DOHH2 (cell line): Measurements from ENCODE around the gene IL10RA.

Experiments used
- H3F3A ChIP-seq: fragments of 200-600 bp; sonication (generic), shearing (Covaris generic); 2 replicates; pipeline ENCODE4 v1.6.0; 2016; ENCODE audit warnings: antibody characterized with exemption, mild to moderate bottlenecking; ENCODE audit not compliant: control insufficient read depth, insufficient read depth
- H3K27ac ChIP-seq: fragments of 200-600 bp; sonication (generic); 2 replicates; pipeline ENCODE4 v1.5.1; 2014; ENCODE audit warnings: low read depth, mild to moderate bottlenecking, low read length, moderate library complexity
- H3K27me3 ChIP-seq: fragments of 200-600 bp; sonication (generic); 2 replicates; pipeline ENCODE4 v1.6.1; 2014; ENCODE audit warnings: mild to moderate bottlenecking, low read length, mixed read lengths; ENCODE audit not compliant: control insufficient read depth
- H3K36me3 ChIP-seq: fragments of 200-600 bp; sonication (generic); 2 replicates; pipeline ENCODE4 v1.6.1; 2014; ENCODE audit warnings: mild to moderate bottlenecking, low read length, moderate library complexity, mixed read lengths; ENCODE audit not compliant: control insufficient read depth
- H3K4me1 ChIP-seq: fragments of 200-600 bp; sonication (generic); 2 replicates; pipeline ENCODE4 v1.6.1; 2014; ENCODE audit warnings: mild to moderate bottlenecking, low read length, mixed read lengths; ENCODE audit not compliant: control insufficient read depth
- H3K4me2 ChIP-seq: fragments of 200-600 bp; sonication (generic); 2 replicates; pipeline ENCODE4 v1.6.0; 2014; ENCODE audit warnings: mild to moderate bottlenecking, low read length, moderate library complexity
- H3K4me3 ChIP-seq: fragments of 200-600 bp; sonication (generic); 2 replicates; pipeline ENCODE4 v1.5.1; 2014; ENCODE audit warnings: mild to moderate bottlenecking, low read length, mixed read lengths
- H3K79me2 ChIP-seq: fragments of 200-600 bp; sonication (generic); 2 replicates; pipeline ENCODE4 v1.6.1; 2014; ENCODE audit warnings: mild to moderate bottlenecking, low read length, mixed read lengths; ENCODE audit not compliant: control insufficient read depth
- H3K9me2 ChIP-seq: fragments of 200-600 bp; sonication (generic); replicated peaks from 2 replicates; pipeline ENCODE4 v1.6.1; 2014; ENCODE audit warnings: mild to moderate bottlenecking, low read length, mixed read lengths; ENCODE audit not compliant: control insufficient read depth
- H3K9me3 ChIP-seq: fragments of 200-600 bp; sonication (generic); 2 replicates; pipeline ENCODE4 v1.6.1; 2014; ENCODE audit warnings: antibody characterized with exemption, low read length, mixed read lengths; ENCODE audit not compliant: control insufficient read depth, insufficient read depth
- H4K20me1 ChIP-seq: fragments of 200-600 bp; sonication (generic); 2 replicates; pipeline ENCODE4 v1.6.0; 2014; ENCODE audit warnings: low read depth, mild to moderate bottlenecking, antibody characterized with exemption, low read length, moderate library complexity; ENCODE audit not compliant: control insufficient read depth, insufficient read depth
- CTCF ChIP-seq: fragments of 200-600 bp; sonication (generic); IDR thresholded peaks from one replicate; pipeline ENCODE4 v1.5.1; 2014; ENCODE audit warnings: antibody characterized with exemption, mild to moderate bottlenecking, low read depth, low read length; ENCODE audit not compliant: poor library complexity, severe bottlenecking
- EZH2phosphoT487 ChIP-seq: fragments of 200-600 bp; sonication (generic); IDR thresholded peaks from 2 replicates; pipeline ENCODE4 v1.6.1; 2017; ENCODE audit warnings: borderline replicate concordance, mild to moderate bottlenecking, antibody characterized with exemption, low read length, moderate library complexity, mixed read lengths

The IL10RA gene

GRCh38 chr11:117993988-117994745 is 8.0 kb downstream of the IL10RA start:
- H3K36me3 ChIP-seq = peaks cover 100% of the 10 kb centered on the region
- peaks cover 75% of the 10 kb centered on the region for H3K4me1 ChIP-seq
- no peak for TF ChIP-seq EZH2phosphoT487
- TF ChIP-seq CTCF = no peak
- H3K9me2 ChIP-seq = no peaks in the 10 kb centered on the region
- H3K27me3 ChIP-seq = no peaks in the 10 kb centered on the region
- no peaks in the 10 kb centered on the region for H3K9me3 ChIP-seq
- no peaks in the 10 kb centered on the region for H4K20me1 ChIP-seq
- no peaks in the 10 kb centered on the region for H3F3A ChIP-seq
- H3K4me2 ChIP-seq = no peak overlapping the region
- no peak overlapping the region for H3K4me3 ChIP-seq
- peaks cover 40% of the 10 kb centered on the region for H3K79me2 ChIP-seq
- peak overlapping the region; percentile 82 for H3K27ac ChIP-seq

- H3F3A ChIP-seq = no peaks in the 10 kb centered on the region
- H3K79me2 ChIP-seq = peaks cover 27% of the 10 kb centered on the region
- H3K4me3 ChIP-seq = no peak overlapping the region
- H4K20me1 ChIP-seq = no peaks in the 10 kb centered on the region
- TF ChIP-seq EZH2phosphoT487 (no peak), CTCF (no peak)
- H3K4me2 ChIP-seq = no peak overlapping the region
- H3K36me3 ChIP-seq = peaks cover 100% of the 10 kb centered on the region
- no peak overlapping the region for H3K27ac ChIP-seq
- H3K9me2 ChIP-seq = no peaks in the 10 kb centered on the region
- no peaks in the 10 kb centered on the region for H3K9me3 ChIP-seq
- peaks cover 75% of the 10 kb centered on the region for H3K4me1 ChIP-seq
- H3K27me3 ChIP-seq = no peaks in the 10 kb centered on the region
Observed at GRCh38 chr11:117995472-117995871, 9.3 kb downstream of the IL10RA start.

GRCh38 chr11:117996058-117996457 is 9.9 kb downstream of the IL10RA start:
- Histone ChIP-seq H3K27ac (no peak overlapping the region), H3K27me3 (no peaks in the 10 kb centered on the region), H3K4me2 (no peak overlapping the region), H3K9me3 (no peaks in the 10 kb centered on the region), H3K4me3 (no peak overlapping the region), H3K36me3 (peaks cover 100% of the 10 kb centered on the region), H3K79me2 (peaks cover 26% of the 10 kb centered on the region), H3F3A (0 out of 2 replicates have a peak, but pooled peaks cover under 1% of the 10 kb centered on the region), H3K9me2 (no peaks in the 10 kb centered on the region), H4K20me1 (no peaks in the 10 kb centered on the region), H3K4me1 (peaks cover 75% of the 10 kb centered on the region)
- TF ChIP-seq CTCF (no peak), EZH2phosphoT487 (no peak)
